ENCODE data around the gene TMPRSS9. TPM values are rescaled to one million over a fixed set of nuclear protein-coding genes. Genes with fewer than 3 reads are reported as not detected.
A peak's percentile ranks its signal among the peaks of the same experiment; 100 is the strongest.

Gene TMPRSS9
- total RNA-seq, 4 donors from 2014 or later, result 0.54 to 2.5 (median 0.85) TPM; not detected in 1

DNA sequence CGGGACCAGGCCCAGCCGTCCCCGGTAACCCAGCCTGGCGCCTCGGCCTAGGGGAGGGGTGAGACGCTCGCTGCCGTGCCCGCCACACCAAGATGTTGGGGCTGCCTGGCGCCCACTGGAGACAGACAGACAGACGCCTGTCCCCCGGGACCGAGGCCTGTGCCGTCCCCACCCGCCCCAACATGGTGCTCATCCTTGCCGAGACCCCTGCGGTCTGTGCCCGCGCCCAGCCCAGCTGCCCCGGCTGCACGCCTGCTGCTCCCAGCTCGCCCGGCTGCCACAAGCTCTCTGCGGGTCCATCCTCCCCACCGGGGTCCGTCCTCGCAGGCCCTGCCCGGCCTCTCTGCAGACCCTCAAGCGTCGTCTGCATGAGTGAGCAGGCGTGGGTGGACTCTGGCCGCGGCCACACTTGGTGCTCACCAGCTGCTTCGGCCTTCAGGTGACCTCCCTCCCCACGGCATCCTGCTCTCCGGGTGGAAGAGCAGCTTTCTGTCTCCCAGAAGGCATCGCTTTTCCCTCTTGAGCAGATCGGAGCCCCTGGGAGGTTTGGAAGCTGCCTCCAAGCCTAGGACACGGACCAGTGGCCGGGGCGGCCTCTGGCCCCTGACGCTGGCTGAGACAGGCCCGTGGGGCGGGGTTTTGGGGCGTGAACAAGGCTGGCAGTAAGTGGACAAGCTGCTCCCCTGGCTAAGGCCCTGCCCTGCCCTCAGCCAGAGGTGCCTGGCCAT lies 6.7 kb upstream of the TMPRSS9 start:
- no peak for TF ChIP-seq POLR2A (IDR thresholded peaks at IDR 0.05)
- TF ChIP-seq CTCF (IDR thresholded peaks at IDR 0.05), result no peak

GRCh38 chr19:2353887-2354592 lies 6.0 kb upstream of the TMPRSS9 start:
- H3K9me3 ChIP-seq, result no peaks in the 10 kb centered on the region
- H3K27me3 ChIP-seq, result no peaks in the 10 kb centered on the region
- no peaks in the 10 kb centered on the region for H3K4me1 ChIP-seq
- H3K36me3 ChIP-seq, result peaks cover 0 to 48% (median 0%) of the 10 kb centered on the region in 3 donors
- TF ChIP-seq CTCF (IDR thresholded peaks at IDR 0.05) (no peak), POLR2A (IDR thresholded peaks at IDR 0.05) (no peak)
- H3K4me3 ChIP-seq, result no peak overlapping the region
- DNase-seq, result peak in 2 of 3 donors; percentile 45 to 50
- H3K27ac ChIP-seq, result no peak overlapping the region

More for the DNA sequence above, 6.7 kb upstream of the TMPRSS9 start:
- Histone ChIP-seq H3K27me3 (no peaks in the 10 kb centered on the region), H3K27ac (no peak overlapping the region), H3K4me1 (no peaks in the 10 kb centered on the region), H3K36me3 (peaks cover 0 to 52% (median 0%) of the 10 kb centered on the region in 3 donors), H3K9me3 (no peaks in the 10 kb centered on the region), H3K4me3 (no peak overlapping the region)
- peak in 2 of 3 donors; percentile 43 to 44 for DNase-seq

DNA sequence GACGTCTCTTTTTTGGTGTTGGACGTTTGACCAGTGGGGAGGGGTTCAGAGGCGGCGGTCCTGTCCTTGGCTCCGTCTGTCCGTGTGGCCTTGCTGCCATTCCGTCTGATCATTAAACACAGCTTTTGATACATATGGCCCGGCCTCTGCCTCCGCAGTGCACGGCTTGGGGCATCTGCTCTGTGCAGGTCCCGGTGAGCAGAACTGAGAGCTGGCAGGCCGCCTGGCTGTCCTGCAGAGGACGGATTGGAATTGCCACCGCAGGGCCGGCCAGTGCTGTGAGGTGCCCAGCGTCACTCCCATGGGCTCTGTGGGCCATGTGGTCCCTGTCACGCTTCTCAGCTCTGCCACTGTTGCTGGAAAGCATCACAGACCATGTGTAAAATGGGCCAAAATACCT lies 5.4 kb upstream of the TMPRSS9 start:
- no peaks in the 10 kb centered on the region for H3K4me1 ChIP-seq

GRCh38 chr19:2355168-2356035 lies 4.7 kb upstream of the TMPRSS9 start:
- H3K27ac ChIP-seq, result no peak overlapping the region
- no peaks in the 10 kb centered on the region for H3K9me3 ChIP-seq
- no peak overlapping the region for H3K4me3 ChIP-seq
- no peak for DNase-seq
- no peaks in the 10 kb centered on the region for H3K4me1 ChIP-seq
- peaks cover 0 to 44% (median 0%) of the 10 kb centered on the region in 3 donors for H3K36me3 ChIP-seq
- H3K27me3 ChIP-seq, result peaks cover 0 to 8% of the 10 kb centered on the region in 2 donors
- no peak for TF ChIP-seq POLR2A (IDR thresholded peaks at IDR 0.05)
- no peak for TF ChIP-seq CTCF (IDR thresholded peaks at IDR 0.05)

More for the DNA sequence above, 5.4 kb upstream of the TMPRSS9 start:
- H3K9me3 ChIP-seq, result no peaks in the 10 kb centered on the region
- peaks cover 0 to 48% (median 0%) of the 10 kb centered on the region in 3 donors for H3K36me3 ChIP-seq
- H3K4me3 ChIP-seq, result no peak overlapping the region
- TF ChIP-seq POLR2A (IDR thresholded peaks at IDR 0.05), result no peak
- DNase-seq, result no peak
- peaks cover 0 to under 1% of the 10 kb centered on the region in 2 donors for H3K27me3 ChIP-seq
- H3K27ac ChIP-seq, result no peak overlapping the region

DNA sequence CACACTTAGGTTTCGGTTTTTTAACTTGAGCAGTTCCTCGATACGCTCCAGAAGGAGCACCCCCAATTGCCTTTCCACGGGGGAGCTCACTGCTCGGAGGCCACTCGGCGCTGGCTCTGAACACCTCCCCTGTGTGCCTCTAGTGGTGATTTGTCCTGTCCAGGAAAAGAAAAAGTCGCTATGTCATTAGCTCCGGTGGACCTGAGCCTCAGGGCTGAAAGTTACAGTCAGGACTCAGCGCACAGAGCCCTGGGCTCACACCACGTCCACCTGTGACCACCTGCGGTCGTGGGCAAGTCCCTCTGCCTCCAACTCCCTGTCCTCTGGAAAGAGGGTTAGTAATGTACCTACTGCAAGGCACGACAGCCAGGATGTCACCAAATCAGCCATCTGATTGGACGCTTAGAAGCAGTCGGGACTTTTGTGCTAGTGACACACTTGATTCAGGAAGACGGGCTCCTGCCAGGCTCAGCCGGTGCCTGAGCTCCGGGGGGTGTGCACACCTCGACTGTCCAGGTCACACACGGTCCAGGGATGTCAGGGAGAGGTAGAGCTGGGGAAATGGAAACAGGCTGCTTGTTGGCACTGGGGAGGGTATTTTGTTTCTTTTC lies 3.9 kb upstream of the TMPRSS9 start:
- no peak overlapping the region for H3K27ac ChIP-seq
- no peak for DNase-seq
- no peak overlapping the region for H3K4me3 ChIP-seq
- H3K9me3 ChIP-seq, result no peaks in the 10 kb centered on the region
- TF ChIP-seq CTCF (IDR thresholded peaks at IDR 0.05) (no peak), POLR2A (IDR thresholded peaks at IDR 0.05) (no peak)
- peaks cover 0 to 36% (median 0%) of the 10 kb centered on the region in 3 donors for H3K36me3 ChIP-seq
- H3K27me3 ChIP-seq, result peaks cover 0 to 11% of the 10 kb centered on the region in 2 donors
- H3K4me1 ChIP-seq, result no peaks in the 10 kb centered on the region

Data from Peyer's patch (tissue), 4 donors.